AG04450 (cell line): ENCODE measurements around the gene CYSTM1. TPM values are rescaled to one million over a fixed set of nuclear protein-coding genes. Genes with fewer than 3 reads are reported as not detected.

Experiments
- CTCF ChIA-PET: fragments of 300-600, 350-600 bp; formaldehyde crosslinking; extraction: SDS; loops from one replicate; lab custom pipeline; 2022; ENCODE audit warnings: antibody characterized with exemption, inconsistent platforms; lab: Charles Lee
- POLR2A ChIA-PET: fragments of 350-600 bp; formaldehyde crosslinking; extraction: SDS; loops from one replicate; lab custom pipeline; 2021; ENCODE audit warnings: antibody characterized with exemption, inconsistent platforms; lab: Yijun Ruan, JAX
- DNase-seq: peaks from one replicate; pipeline ENCODE4 v3.0.0-alpha.2; 2011; ENCODE audit warnings: low read depth, low spot score
- H3K27ac ChIP-seq: one replicate; pipeline ENCODE4 v1.5.1; 2012; ENCODE audit warnings: low read depth, low read length, control low read depth
- H3K27me3 ChIP-seq: one replicate; pipeline ENCODE4 v1.6.0; 2012; ENCODE audit warnings: low read length; ENCODE audit not compliant: control insufficient read depth, insufficient read depth
- H3K4me3 ChIP-seq: 2 replicates; pipeline ENCODE4 v1.5.1; 2011; ENCODE audit warnings: mild to moderate bottlenecking, low read depth, low read length, control low read depth
- H3K9me3 ChIP-seq: 2 replicates; pipeline ENCODE4 v1.5.1; 2012; ENCODE audit warnings: low read length; ENCODE audit not compliant: control insufficient read depth, insufficient read depth
- CTCF ChIP-seq: IDR thresholded peaks from 2 replicates; pipeline ENCODE4 v1.5.1; 2011; ENCODE audit warnings: low read depth, low read length, control low read depth, inconsistent platforms
- polyA plus RNA-seq: library from polyadenylated mRNA; depleted of rRNA; stranded (reverse); fragments of >200 nt; gene quantifications from 2 replicates; pipeline ENCODE4 v1.2.3, GENCODE V29; 2011

The CYSTM1 gene
- polyA plus RNA-seq, 1 experiment = 13.1 TPM

DNA sequence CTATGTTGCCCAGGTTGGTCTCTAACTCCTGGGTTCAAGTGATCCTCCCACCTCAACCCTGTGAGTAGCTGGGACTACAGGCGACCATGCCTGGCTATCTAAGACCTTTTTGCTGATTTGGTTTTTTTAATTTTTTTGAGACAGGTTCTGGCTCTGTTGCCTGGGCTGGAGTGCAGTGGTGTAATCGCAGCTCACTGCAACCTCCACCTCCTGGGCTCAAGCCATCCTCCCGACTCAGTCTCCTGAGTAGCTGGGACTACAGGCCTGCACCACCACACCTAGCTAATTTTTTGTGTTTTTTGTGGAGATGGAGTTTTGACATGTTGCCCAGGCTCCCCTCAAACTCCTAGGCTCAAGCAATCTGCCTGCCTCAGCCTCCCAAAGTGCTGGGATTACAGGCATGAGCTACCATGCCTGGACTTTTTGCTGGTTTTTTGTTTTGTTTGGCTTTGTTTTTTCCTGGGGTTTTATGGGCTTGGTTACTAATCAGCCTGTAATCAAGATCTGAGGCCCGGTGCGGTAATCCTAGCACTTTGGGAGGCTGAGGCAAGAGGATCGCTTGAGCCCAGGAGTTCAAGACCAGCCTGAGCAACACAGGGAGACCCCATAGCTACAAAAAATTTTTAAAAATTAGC, 3.6 kb downstream of the CYSTM1 start:
- DNase-seq = no peak
- Histone ChIP-seq H3K4me3 (no peak overlapping the region), H3K27ac (no peak overlapping the region), H3K9me3 (no peaks in the 10 kb centered on the region; the same call in 1 of the 2 replicates), H3K27me3 (no peaks in the 10 kb centered on the region)
- no peak for TF ChIP-seq CTCF
- ChIA-PET POLR2A (interaction anchor here (0.6 to 0.7 kb wide), 2 partner anchors 10 to 151 kb away, joined by 5 to 15 read pairs; no protein-coding TSS in a partner anchor), CTCF (interaction anchor here (0.7 to 3.3 kb wide), 6 partner anchors 24 to 180 kb away, joined by 3 to 13 read pairs (median 8); no protein-coding TSS in a partner anchor)

- no peaks in the 10 kb centered on the region for H3K27me3 ChIP-seq
- H3K27ac ChIP-seq = no peak overlapping the region
- no peak for DNase-seq
- ChIA-PET POLR2A (no interaction called here), CTCF (interaction anchor here (1.3 kb wide), 1 partner anchor 171 kb away, joined by 7 read pairs; no protein-coding TSS in a partner anchor)
- H3K9me3 ChIP-seq = no peaks in the 10 kb centered on the region
- no peak overlapping the region for H3K4me3 ChIP-seq
- TF ChIP-seq CTCF = no peak
Measured at GRCh38 chr5:140181002-140181483, 6.1 kb downstream of the CYSTM1 start.

- Histone ChIP-seq H3K9me3 (no peaks in the 10 kb centered on the region), H3K4me3 (no peak overlapping the region), H3K27ac (no peak overlapping the region), H3K27me3 (no peaks in the 10 kb centered on the region)
- DNase-seq = no peak
- ChIA-PET POLR2A (no interaction called here), CTCF (no interaction called here)
- TF ChIP-seq CTCF = no peak
Measured at GRCh38 chr5:140181525-140181924, 6.5 kb downstream of the CYSTM1 start.

- ChIA-PET CTCF (no interaction called here), POLR2A (interaction anchor here (0.7 kb wide), 1 partner anchor 37 kb away, joined by 5 read pairs; no protein-coding TSS in a partner anchor)
- Histone ChIP-seq H3K4me3 (no peak overlapping the region), H3K27ac (no peak overlapping the region), H3K9me3 (no peaks in the 10 kb centered on the region), H3K27me3 (no peaks in the 10 kb centered on the region)
- TF ChIP-seq CTCF = no peak
- DNase-seq = no peak
Measured at GRCh38 chr5:140182075-140182711, 7.2 kb downstream of the CYSTM1 start.
